Tibial nerve (tissue), 4 donors: ENCODE data around the gene RPL3. TPM values are rescaled to one million over a fixed set of nuclear protein-coding genes. Genes with fewer than 3 reads are reported as not detected.

Experiments used
- DNase-seq, 2 donors: peaks; one replicate each; pipeline ENCODE4 v3.0.0-alpha.2; 2019; ENCODE audit warnings: low spot score in 2 of 2
- H3K27ac ChIP-seq, 4 donors: fragments of 200-600 bp; sonication (generic) in 3 of 4; one replicate each; pipeline ENCODE4 v1.5.1; 2017 to 2019; ENCODE audit warnings: mild to moderate bottlenecking in 1 of 4
- H3K27me3 ChIP-seq, 2 donors: fragments of 200-600 bp; sonication (generic) in 1 of 2; one replicate each; pipeline versions ENCODE4 v1.5.1 to v1.6.0; 2017 to 2019
- H3K36me3 ChIP-seq, 3 donors: fragments of 200-600 bp; sonication (generic); one replicate each; pipeline ENCODE4 v1.5.1; 2018 to 2019
- H3K4me1 ChIP-seq, 4 donors: fragments of 200-600 bp; sonication (generic) in 3 of 4; one replicate each; pipeline ENCODE4 v1.5.1; 2017 to 2019
- H3K4me3 ChIP-seq, 4 donors: fragments of 200-600 bp; sonication (generic) in 3 of 4; one replicate each; pipeline ENCODE4 v1.5.1; 2017 to 2019; ENCODE audit warnings: mild to moderate bottlenecking in 1 of 4, moderate library complexity in 1 of 4
- H3K9me3 ChIP-seq, 4 donors: fragments of 200-600 bp; sonication (generic) in 3 of 4; one replicate each; pipeline ENCODE4 v1.5.1; 2017 to 2019
- CTCF ChIP-seq, 5 experiments: fragments of 200-600 bp in 3 of 5; fragments of 450-650 bp in 2 of 5; sonication (generic) in 3 of 5; IDR thresholded peaks; one replicate each; pipeline ENCODE4 v1.5.1; 2016 to 2019; ENCODE audit warnings: antibody characterized with exemption in 5 of 5, mild to moderate bottlenecking in 3 of 5, moderate library complexity in 2 of 5
- EP300 ChIP-seq, 2 donors: sonication (generic); formaldehyde crosslinking; IDR thresholded peaks; one replicate each; pipeline ENCODE4 v1.6.1; 2017; ENCODE audit warnings: antibody characterized with exemption in 2 of 2, mild to moderate bottlenecking in 1 of 2
- POLR2A ChIP-seq, 2 donors: fragments of 450-650 bp; IDR thresholded peaks; one replicate each; pipeline ENCODE4 v1.6.1; 2017; ENCODE audit warnings: antibody characterized with exemption in 2 of 2, mild to moderate bottlenecking in 2 of 2, moderate library complexity in 2 of 2
- whole genome bisulfite sequencing, 2 donors: methylation state at CpG; one replicate each; pipeline ENCODE4 v1.1.5; 2018; 5-methylcytosine and 5-hydroxymethylcytosine counted together
- total RNA-seq, 4 donors: library from RNA; depleted of rRNA; stranded (reverse); fragments of >200 nt; gene quantifications; one replicate each; pipeline ENCODE4 v1.1.0, GENCODE V29; 2016

RPL3 gene
- total RNA-seq, 4 donors from 2014 or later = 1,869 to 2,331 (median 1,970) TPM

- Histone ChIP-seq H3K4me1 (peaks cover 0 to 35% (median 10%) of the 10 kb centered on the region in 4 donors), H3K27ac (peak overlapping the region in 3 of 4 donors; percentile 4 to 93 (median 88)), H3K9me3 (no peaks in the 10 kb centered on the region), H3K36me3 (no peaks in the 10 kb centered on the region), H3K4me3 (no peak overlapping the region), H3K27me3 (no peaks in the 10 kb centered on the region)
- WGBS, 2 donors = 58 to 73% methylated on average over 4 to 8 of the region's 8 CpGs
- TF ChIP-seq CTCF (IDR thresholded peaks at IDR 0.05) (no peak), EP300 (IDR thresholded peaks at IDR 0.05) (no peak), POLR2A (IDR thresholded peaks at IDR 0.05) (no peak)
- no peak for DNase-seq
These were observed 32.3 kb upstream of the RPL3 start for GRCh38 chr22:39351689-39352214.

- H3K27ac ChIP-seq = peak overlapping the region; percentile 11 to 93 (median 86)
- 43 to 55% methylated on average over 13 to 14 of the region's 14 CpGs for WGBS, 2 donors
These were observed 31.6 kb upstream of the RPL3 start for GRCh38 chr22:39350757-39351688.

GRCh38 chr22:39349967-39350726 is 30.7 kb upstream of the RPL3 start, which contains the start of gene SYNGR1:
TSS of gene SYNGR1 (plus strand) at chr22:39349991. CDS start at chr22:39350011, 20 bp downstream.
- no peak for DNase-seq
- no peaks in the 10 kb centered on the region for H3K27me3 ChIP-seq
- H3K4me3 ChIP-seq = peak within 1 kb of the TSS; percentile 59 to 99 (median 80)
- TF ChIP-seq CTCF (IDR thresholded peaks at IDR 0.05) (no peak), POLR2A (IDR thresholded peaks at IDR 0.05) (peak in 1 of 2 donors; percentile 40), EP300 (IDR thresholded peaks at IDR 0.05) (peak in 1 of 2 donors; percentile 13)
- peaks cover 0 to 31% (median 10%) of the 10 kb centered on the region in 4 donors for H3K4me1 ChIP-seq
- H3K36me3 ChIP-seq = no peaks in the 10 kb centered on the region
- 0 to 1% methylated on average over 28 to 41 of the region's 87 CpGs for WGBS, 2 donors
- peak within 1 kb of the TSS; percentile 84 to 93 (median 88) for H3K27ac ChIP-seq
- H3K9me3 ChIP-seq = no peaks in the 10 kb centered on the region

More at GRCh38 chr22:39350757-39351688, 31.6 kb upstream of the RPL3 start:
- Histone ChIP-seq H3K36me3 (no peaks in the 10 kb centered on the region), H3K4me1 (peaks cover 0 to 31% (median 10%) of the 10 kb centered on the region in 4 donors), H3K27me3 (no peaks in the 10 kb centered on the region), H3K9me3 (no peaks in the 10 kb centered on the region), H3K4me3 (peak overlapping the region; percentile 58 to 99 (median 80))
- DNase-seq = no peak
- TF ChIP-seq POLR2A (IDR thresholded peaks at IDR 0.05) (no peak), EP300 (IDR thresholded peaks at IDR 0.05) (no peak), CTCF (IDR thresholded peaks at IDR 0.05) (no peak)

GRCh38 chr22:39349506-39349966 is 30.1 kb upstream of the RPL3 start:
- peak overlapping the region; percentile 72 to 93 (median 88) for H3K27ac ChIP-seq
- 0 to 2% methylated on average over 5 to 25 of the region's 57 CpGs for whole genome bisulfite sequencing, 2 donors
- no peaks in the 10 kb centered on the region for H3K27me3 ChIP-seq
- TF ChIP-seq EP300 (IDR thresholded peaks at IDR 0.05) (no peak), CTCF (IDR thresholded peaks at IDR 0.05) (no peak), POLR2A (IDR thresholded peaks at IDR 0.05) (no peak)
- H3K9me3 ChIP-seq = no peaks in the 10 kb centered on the region
- H3K4me3 ChIP-seq = peak overlapping the region; percentile 59 to 99 (median 80)
- DNase-seq = no peak
- H3K4me1 ChIP-seq = peaks cover 0 to 31% (median 10%) of the 10 kb centered on the region in 4 donors
- no peaks in the 10 kb centered on the region for H3K36me3 ChIP-seq
